DOHH2 (cell line): Measurements from ENCODE around the gene ZNF654.

Experiments used
- EZH2phosphoT487 ChIP-seq: fragments of 200-600 bp; sonication (generic); IDR thresholded peaks from 2 replicates; pipeline ENCODE4 v1.6.1; 2017; ENCODE audit warnings: borderline replicate concordance, mild to moderate bottlenecking, antibody characterized with exemption, low read length, moderate library complexity, mixed read lengths
- TF ChIP-seq, protein P1 (sequence below): fragments of 200-600 bp; sonication (generic); IDR thresholded peaks from one replicate; pipeline ENCODE4 v1.5.1; 2014; ENCODE audit warnings: antibody characterized with exemption, mild to moderate bottlenecking, low read depth, low read length; ENCODE audit not compliant: poor library complexity, severe bottlenecking

DNA sequence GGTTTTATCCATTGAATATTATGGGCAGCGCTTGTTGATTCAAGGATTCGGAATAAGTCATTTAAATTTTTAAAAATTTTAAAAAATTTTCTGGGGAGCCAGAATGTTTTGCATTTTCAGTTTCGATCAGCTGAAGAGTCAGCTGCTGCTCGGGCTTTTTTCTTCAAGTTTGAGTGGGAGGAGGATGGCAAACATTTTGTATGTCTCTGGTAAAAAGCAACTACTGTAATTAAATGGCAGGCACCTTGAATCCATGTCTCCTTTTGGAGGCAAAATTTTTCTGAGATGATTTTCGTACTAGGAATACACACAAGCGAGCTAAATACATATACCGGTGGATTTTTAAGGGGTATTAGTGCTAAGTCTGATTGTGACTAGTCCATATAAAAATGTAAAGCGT is 91.3 kb downstream of the ZNF654 start:
- TF ChIP-seq, protein P1, sequence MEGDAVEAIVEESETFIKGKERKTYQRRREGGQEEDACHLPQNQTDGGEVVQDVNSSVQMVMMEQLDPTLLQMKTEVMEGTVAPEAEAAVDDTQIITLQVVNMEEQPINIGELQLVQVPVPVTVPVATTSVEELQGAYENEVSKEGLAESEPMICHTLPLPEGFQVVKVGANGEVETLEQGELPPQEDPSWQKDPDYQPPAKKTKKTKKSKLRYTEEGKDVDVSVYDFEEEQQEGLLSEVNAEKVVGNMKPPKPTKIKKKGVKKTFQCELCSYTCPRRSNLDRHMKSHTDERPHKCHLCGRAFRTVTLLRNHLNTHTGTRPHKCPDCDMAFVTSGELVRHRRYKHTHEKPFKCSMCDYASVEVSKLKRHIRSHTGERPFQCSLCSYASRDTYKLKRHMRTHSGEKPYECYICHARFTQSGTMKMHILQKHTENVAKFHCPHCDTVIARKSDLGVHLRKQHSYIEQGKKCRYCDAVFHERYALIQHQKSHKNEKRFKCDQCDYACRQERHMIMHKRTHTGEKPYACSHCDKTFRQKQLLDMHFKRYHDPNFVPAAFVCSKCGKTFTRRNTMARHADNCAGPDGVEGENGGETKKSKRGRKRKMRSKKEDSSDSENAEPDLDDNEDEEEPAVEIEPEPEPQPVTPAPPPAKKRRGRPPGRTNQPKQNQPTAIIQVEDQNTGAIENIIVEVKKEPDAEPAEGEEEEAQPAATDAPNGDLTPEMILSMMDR, result no peak
- no peak for TF ChIP-seq EZH2phosphoT487
